ENCODE results near the gene TSPO.

DNA sequence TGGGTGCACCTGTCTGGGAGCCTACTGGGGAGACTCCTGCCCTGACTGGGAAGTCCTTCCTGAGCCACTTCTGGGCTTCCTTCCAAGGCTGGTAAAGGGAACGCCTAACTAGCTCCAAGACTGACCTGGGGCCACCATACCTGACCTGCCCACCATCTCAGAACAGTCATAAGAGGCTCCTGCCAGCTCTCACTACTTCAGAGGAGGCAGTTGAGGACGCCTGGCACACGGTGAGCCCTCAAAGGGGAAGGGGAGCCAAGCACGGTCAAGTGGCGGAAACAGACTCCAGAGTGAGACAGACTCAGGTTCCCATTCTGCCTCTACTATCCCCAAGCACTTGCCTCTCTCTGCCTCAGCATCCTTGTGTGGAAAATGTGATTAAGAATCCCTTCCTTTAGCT is 15.8 kb upstream of the TSPO start:
- TF ChIP-seq POLR2AphosphoS5 (IDR thresholded peaks at IDR 0.05) = no peak
- TF ChIP-seq POLR2A (IDR thresholded peaks at IDR 0.05) = no peak
- no peak for TF ChIP-seq EP300 (IDR thresholded peaks at IDR 0.05; ENCODE audit: low read depth)
